Measurements from ENCODE around the gene SLC39A5. TPM values are rescaled to one million over a fixed set of nuclear protein-coding genes. Genes with fewer than 3 reads are reported as not detected.

Gene SLC39A5
- total and polyA plus RNA-seq, 7 donors: 0.16 to 0.23 TPM; not detected in 5

- Histone ChIP-seq H3K27ac (peak within 1 kb of the TSS; percentile 91), H3K9me3 (no peaks in the 10 kb centered on the region), H3K4me3 (peak within 1 kb of the TSS; percentile 83), H3K4me1 (peaks cover 18% of the 10 kb centered on the region), H3K27me3 (ENCODE audit: insufficient read depth in 3 of 3, low read length in 2 of 3) (no peaks in the 10 kb centered on the region), H3K36me3 (ENCODE audit: insufficient read depth in 1 of 2, low read depth in 1 of 2) (peaks cover 11 to 39% of the 10 kb centered on the region in 2 donors)
- TF ChIP-seq CTCF (IDR thresholded peaks at IDR 0.05): peak; percentile 83
- ATAC-seq (peak; percentile 87 to 91 (median 90)), DNase-seq (peak; percentile 88 to 95)
- WGBS, 3 donors: 0 to 1% (median 1%) methylated on average over 51 to 91 of the region's 93 CpGs
- intact Hi-C loops (cut with DNase I): loop anchor here (2.0 to 5.0 kb wide), 4 partner anchors 29 to 69 kb away; partner anchors contain the start of genes MYL6B (in 1 of the 2), NABP2 (in 1 of the 2) and RNF41 (in 1 of the 2)
Measured at GRCh38 chr12:56189099-56189917, 40.5 kb upstream of the SLC39A5 start, which contains the start of gene SMARCC2. SMARCC2 (minus strand) TSS chr12:56189483; CDS start chr12:56189461, 22 bp downstream.

GRCh38 chr12:56189918-56190694 is 39.7 kb upstream of the SLC39A5 start:
- peak overlapping the region; percentile 91 for H3K27ac ChIP-seq
- H3K4me3 ChIP-seq: peak overlapping the region; percentile 83
- intact Hi-C loops (cut with DNase I): loop anchor here (2.0 to 5.0 kb wide), 6 partner anchors 29 to 277 kb away; partner anchors contain the start of genes ANKRD52 (in 1 of the 2), MYL6B (in 1 of the 2), NABP2 (in 1 of the 2) and RNF41 (in 1 of the 2)
- no peaks in the 10 kb centered on the region for H3K9me3 ChIP-seq
- peaks cover 18% of the 10 kb centered on the region for H3K4me1 ChIP-seq
- no peak for TF ChIP-seq CTCF (IDR thresholded peaks at IDR 0.05)
- H3K27me3 ChIP-seq (ENCODE audit: insufficient read depth in 3 of 3, low read length in 2 of 3): no peaks in the 10 kb centered on the region
- DNase-seq (peak; percentile 78 to 88), ATAC-seq (peak; percentile 58 to 74 (median 68))
- peaks cover 5 to 31% of the 10 kb centered on the region in 2 donors for H3K36me3 ChIP-seq (ENCODE audit: insufficient read depth in 1 of 2, low read depth in 1 of 2)
- WGBS, 3 donors: 4 to 6% (median 5%) methylated on average over 42 of the region's 42 CpGs

- H3K4me3 ChIP-seq: peak overlapping the region; percentile 83
- peak overlapping the region; percentile 91 for H3K27ac ChIP-seq
- intact Hi-C loops (cut with DNase I): loop anchor here (5.0 kb wide), 2 partner anchors 67 to 277 kb away; partner anchors contain the start of genes ANKRD52 (in 1 of the 2) and SPRYD4 (in 1 of the 2)
Measured at GRCh38 chr12:56190695-56191155, 39.1 kb upstream of the SLC39A5 start.

More at GRCh38 chr12:56190695-56191155, 39.1 kb upstream of the SLC39A5 start:
- no peak for TF ChIP-seq CTCF (IDR thresholded peaks at IDR 0.05)
- Histone ChIP-seq H3K36me3 (ENCODE audit: insufficient read depth in 1 of 2, low read depth in 1 of 2) (peaks cover 5 to 25% of the 10 kb centered on the region in 2 donors), H3K4me1 (peaks cover 18% of the 10 kb centered on the region), H3K27me3 (ENCODE audit: insufficient read depth in 3 of 3, low read length in 2 of 3) (no peaks in the 10 kb centered on the region), H3K9me3 (no peaks in the 10 kb centered on the region)
- ATAC-seq (no peak), DNase-seq (no peak)
- 33 to 38% (median 34%) methylated on average over 9 of the region's 9 CpGs for WGBS, 3 donors

All from psoas muscle (tissue), 8 donors.